Chondrocyte (in vitro differentiated cells): ENCODE measurements around the gene ALOX15. TPM values are rescaled to one million over a fixed set of nuclear protein-coding genes. Genes with fewer than 3 reads are reported as not detected.

Experiments used
- DNase-seq: peaks from one replicate; pipeline ENCODE4 v3.0.0; 2021; ENCODE audit warnings: mixed read lengths, low spot score
- H3K27ac Mint-ChIP-seq: one replicate; pipeline ENCODE4 v1.8.0; 2021; ENCODE audit warnings: mild to moderate bottlenecking, moderate library complexity, mixed read lengths; ENCODE audit not compliant: unreplicated experiment
- H3K27me3 Mint-ChIP-seq: 2 replicates; pipeline ENCODE4 v1.8.0; 2021; ENCODE audit warnings: low read depth, mixed read lengths
- H3K36me3 Mint-ChIP-seq: 2 replicates; pipeline ENCODE4 v1.8.0; 2021; ENCODE audit warnings: low read depth, mixed read lengths
- H3K4me1 Mint-ChIP-seq: 2 replicates; pipeline ENCODE4 v1.8.0; 2021; ENCODE audit warnings: low read depth, mild to moderate bottlenecking, mixed read lengths
- H3K4me3 Mint-ChIP-seq: one replicate; pipeline ENCODE4 v1.8.0; 2021; ENCODE audit warnings: mild to moderate bottlenecking, moderate library complexity, mixed read lengths; ENCODE audit not compliant: unreplicated experiment
- H3K9me3 Mint-ChIP-seq: 2 replicates; pipeline ENCODE4 v1.8.0; 2021; ENCODE audit warnings: low read depth, mixed read lengths
- CTCF ChIP-seq: fragments of 200-600 bp; sonication (generic); IDR thresholded peaks from 2 replicates; pipeline ENCODE4 v1.5.0; 2021; ENCODE audit warnings: antibody characterized with exemption, mild to moderate bottlenecking, moderate library complexity
- total RNA-seq: library from RNA; stranded (reverse); gene quantifications from 3 replicates; pipeline ENCODE4 v1.2.1, GENCODE V29; 2021

The ALOX15 gene
- total RNA-seq, 1 donor from 2014 or later: 0.15 TPM

DNA sequence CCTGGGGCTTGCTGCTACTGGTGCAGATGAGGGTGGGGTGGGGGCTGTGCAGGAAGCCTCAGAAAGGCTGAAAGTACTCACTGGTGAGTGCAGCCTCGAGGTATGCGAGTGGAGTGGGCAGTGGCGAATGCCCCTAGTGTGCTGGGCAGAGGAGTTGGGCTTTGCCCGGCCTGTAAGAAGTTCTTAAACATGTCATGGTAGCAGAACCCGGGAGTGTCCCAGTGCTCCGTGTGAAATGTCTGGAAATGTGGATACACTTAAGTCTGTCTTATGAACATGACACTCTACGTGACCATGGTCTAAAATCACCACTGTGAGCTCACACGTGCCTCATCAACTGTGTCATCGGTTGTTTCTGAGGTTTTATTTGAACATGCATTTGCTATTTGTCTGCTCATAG is 55.4 kb downstream of the ALOX15 start:
- H3K9me3 Mint-ChIP-seq: no peaks in the 10 kb centered on the region
- H3K4me1 Mint-ChIP-seq: peaks cover 4% of the 10 kb centered on the region
- DNase-seq: no peak
- H3K4me3 Mint-ChIP-seq: no peak overlapping the region
- H3K36me3 Mint-ChIP-seq: no peaks in the 10 kb centered on the region
- H3K27me3 Mint-ChIP-seq: peaks cover 48% of the 10 kb centered on the region
- H3K27ac Mint-ChIP-seq: no peak overlapping the region
- TF ChIP-seq CTCF: no peak

GRCh38 chr17:4585638-4585994 is 55.9 kb downstream of the ALOX15 start:
- peaks cover 48% of the 10 kb centered on the region for H3K27me3 Mint-ChIP-seq
- DNase-seq: no peak
- H3K4me3 Mint-ChIP-seq: peak overlapping the region; percentile 44
- peaks cover 4% of the 10 kb centered on the region for H3K4me1 Mint-ChIP-seq
- no peaks in the 10 kb centered on the region for H3K36me3 Mint-ChIP-seq
- H3K9me3 Mint-ChIP-seq: no peaks in the 10 kb centered on the region
- TF ChIP-seq CTCF: no peak
- no peak overlapping the region for H3K27ac Mint-ChIP-seq

GRCh38 chr17:4584917-4585637 is 56.4 kb downstream of the ALOX15 start:
- peak overlapping the region; percentile 44 for H3K4me3 Mint-ChIP-seq
- H3K9me3 Mint-ChIP-seq: no peaks in the 10 kb centered on the region
- H3K27me3 Mint-ChIP-seq: peaks cover 43% of the 10 kb centered on the region
- H3K27ac Mint-ChIP-seq: no peak overlapping the region
- H3K36me3 Mint-ChIP-seq: no peaks in the 10 kb centered on the region
- DNase-seq: no peak
- peaks cover 4% of the 10 kb centered on the region for H3K4me1 Mint-ChIP-seq
- no peak for TF ChIP-seq CTCF

- no peaks in the 10 kb centered on the region for H3K9me3 Mint-ChIP-seq
- no peak within 1 kb of the TSS for H3K27ac Mint-ChIP-seq
- TF ChIP-seq CTCF: peak; percentile 60
- no peaks in the 10 kb centered on the region for H3K36me3 Mint-ChIP-seq
- peaks cover 43% of the 10 kb centered on the region for H3K27me3 Mint-ChIP-seq
- peaks cover 4% of the 10 kb centered on the region for H3K4me1 Mint-ChIP-seq
- H3K4me3 Mint-ChIP-seq: peak within 1 kb of the TSS; percentile 69
- no peak for DNase-seq
These were observed 57.2 kb downstream of the ALOX15 start, which contains the start of gene SMTNL2 for GRCh38 chr17:4584101-4584916. TSS of gene SMTNL2 (plus strand) at chr17:4584529. CDS start at chr17:4584606, 77 bp downstream.

DNA sequence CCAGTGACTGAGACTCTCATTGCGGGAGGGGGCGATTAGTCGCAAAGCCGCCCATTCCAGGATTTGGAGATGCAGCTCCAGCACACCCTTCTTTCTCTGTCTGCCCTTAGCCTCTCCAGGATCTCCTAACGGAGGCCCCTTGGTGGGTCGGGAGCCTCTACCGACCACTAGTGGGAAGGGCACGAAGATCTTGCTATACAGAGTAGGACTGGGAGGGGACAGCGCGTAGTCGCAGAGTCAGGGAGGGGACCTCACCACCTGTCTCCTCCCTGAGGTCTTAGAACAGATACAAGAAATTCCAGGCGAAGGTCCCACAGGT is 57.7 kb downstream of the ALOX15 start:
- H3K27ac Mint-ChIP-seq: no peak overlapping the region
- DNase-seq: no peak
- H3K36me3 Mint-ChIP-seq: no peaks in the 10 kb centered on the region
- peaks cover 43% of the 10 kb centered on the region for H3K27me3 Mint-ChIP-seq
- peak; percentile 73 for TF ChIP-seq CTCF
- peaks cover 4% of the 10 kb centered on the region for H3K4me1 Mint-ChIP-seq
- H3K9me3 Mint-ChIP-seq: no peaks in the 10 kb centered on the region
- peak overlapping the region; percentile 69 for H3K4me3 Mint-ChIP-seq
